GM18951 (cell line): ENCODE measurements around the gene PET100.

ENCODE experiments used
- POLR2A ChIP-seq: IDR thresholded peaks from 4 replicates; pipeline ENCODE4 v1.6.1; 2011; ENCODE audit warnings: mild to moderate bottlenecking; ENCODE audit not compliant: insufficient read length, insufficient read depth; ENCODE audit errors: extremely low read depth
- in situ Hi-C: fragments of 300-500 bp; cut with MboI; formaldehyde crosslinking; loops from one replicate; pipeline ENCODE4 v1.12.0; 2022; ENCODE audit warnings: low sequenced_read_pairs, mixed read lengths, inconsistent platforms; ENCODE audit not compliant: unreplicated experiment

Gene PET100

DNA sequence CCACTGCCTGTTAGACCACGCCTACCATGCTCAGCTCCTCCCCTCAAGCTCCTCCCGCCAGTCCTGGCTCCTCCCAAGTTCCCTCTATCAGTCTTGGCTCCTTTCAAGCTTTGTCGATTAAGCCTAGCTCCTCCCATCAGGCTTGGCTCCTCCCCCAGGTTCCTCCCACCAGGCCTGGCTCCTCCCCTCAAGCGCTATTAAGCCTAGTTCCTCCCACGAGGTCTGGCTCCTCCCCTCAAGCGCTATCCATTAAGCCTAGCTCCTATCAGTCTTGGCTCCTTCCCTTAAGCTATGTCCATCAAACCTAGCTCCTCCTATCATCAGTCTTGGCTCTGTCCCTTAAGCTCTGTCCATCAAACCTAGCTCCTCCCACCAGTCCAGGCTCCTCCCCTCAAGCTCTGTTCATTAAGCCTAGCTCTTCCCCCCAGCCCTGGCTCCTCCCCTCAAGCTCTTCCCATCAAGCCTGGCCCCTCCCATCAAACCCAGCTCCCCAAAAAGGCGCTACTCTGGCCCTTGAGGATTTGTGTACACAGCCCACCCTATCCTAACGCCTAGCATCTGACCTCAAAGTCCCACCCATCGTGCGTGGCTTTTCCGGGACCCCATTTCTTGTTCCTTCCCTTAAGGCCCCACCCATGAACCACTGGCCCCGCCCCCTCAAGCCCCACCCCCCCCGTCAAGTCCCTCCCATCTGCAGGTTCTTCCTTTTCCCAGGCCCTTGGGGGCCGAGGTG, 23.9 kb upstream of the PET100 start:
- in situ Hi-C loops = no loop called here
- TF ChIP-seq POLR2A = no peak

DNA sequence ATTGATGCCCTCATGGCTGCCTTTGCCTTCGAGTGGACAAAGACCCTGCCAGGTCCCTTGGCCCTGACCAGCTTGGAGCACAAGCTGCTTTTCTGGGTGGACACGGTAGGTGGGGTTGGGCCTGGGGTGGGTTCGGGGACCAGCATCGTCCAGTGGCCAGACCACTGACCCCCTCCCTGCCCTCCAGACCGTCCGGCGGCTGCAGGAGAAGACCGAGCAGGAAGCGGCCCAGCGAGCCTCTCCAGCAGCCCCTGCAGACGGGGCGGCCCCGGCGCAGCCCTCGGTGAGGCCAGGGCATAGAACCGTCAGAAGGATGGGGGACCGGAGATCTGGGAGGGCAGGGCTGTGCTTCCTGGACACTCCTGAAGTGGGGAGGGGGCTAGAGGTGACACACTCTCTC, 23.3 kb upstream of the PET100 start:
- in situ Hi-C loops = no loop called here
- TF ChIP-seq POLR2A = no peak

DNA sequence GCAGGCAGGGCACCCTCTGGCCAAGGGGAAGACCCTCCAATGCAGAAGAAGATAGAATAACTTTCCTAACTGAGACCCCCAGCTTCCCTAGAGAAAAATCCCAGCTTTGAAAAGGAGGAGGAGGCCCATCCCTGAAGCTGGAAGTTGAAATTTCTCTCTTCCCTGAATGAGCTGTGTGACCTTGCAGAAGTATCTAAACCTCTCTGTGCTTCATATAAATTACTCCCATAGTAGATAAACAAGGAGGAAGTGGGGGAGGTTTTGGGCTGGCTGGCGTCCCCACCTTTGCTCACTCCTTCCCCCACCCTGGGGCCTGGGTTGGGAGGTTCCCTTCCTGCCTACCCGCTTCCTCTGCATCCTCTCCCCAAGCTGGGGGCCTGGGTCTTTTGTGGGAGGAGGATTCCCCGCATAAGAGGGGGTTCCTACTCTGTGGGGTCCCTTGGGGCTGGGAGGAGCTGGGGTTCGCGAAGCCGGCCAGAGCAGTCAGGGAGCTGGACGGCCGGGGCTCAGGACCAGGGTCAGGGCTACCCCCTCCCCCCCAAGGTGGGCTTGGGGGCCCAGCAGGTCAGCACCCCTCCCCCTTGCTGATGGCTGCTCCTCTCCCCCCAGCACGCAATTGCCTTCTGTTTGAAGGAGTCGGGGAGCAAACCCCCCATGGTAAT, 22.2 kb upstream of the PET100 start:
- no peak for TF ChIP-seq POLR2A
- in situ Hi-C loops = no loop called here

DNA sequence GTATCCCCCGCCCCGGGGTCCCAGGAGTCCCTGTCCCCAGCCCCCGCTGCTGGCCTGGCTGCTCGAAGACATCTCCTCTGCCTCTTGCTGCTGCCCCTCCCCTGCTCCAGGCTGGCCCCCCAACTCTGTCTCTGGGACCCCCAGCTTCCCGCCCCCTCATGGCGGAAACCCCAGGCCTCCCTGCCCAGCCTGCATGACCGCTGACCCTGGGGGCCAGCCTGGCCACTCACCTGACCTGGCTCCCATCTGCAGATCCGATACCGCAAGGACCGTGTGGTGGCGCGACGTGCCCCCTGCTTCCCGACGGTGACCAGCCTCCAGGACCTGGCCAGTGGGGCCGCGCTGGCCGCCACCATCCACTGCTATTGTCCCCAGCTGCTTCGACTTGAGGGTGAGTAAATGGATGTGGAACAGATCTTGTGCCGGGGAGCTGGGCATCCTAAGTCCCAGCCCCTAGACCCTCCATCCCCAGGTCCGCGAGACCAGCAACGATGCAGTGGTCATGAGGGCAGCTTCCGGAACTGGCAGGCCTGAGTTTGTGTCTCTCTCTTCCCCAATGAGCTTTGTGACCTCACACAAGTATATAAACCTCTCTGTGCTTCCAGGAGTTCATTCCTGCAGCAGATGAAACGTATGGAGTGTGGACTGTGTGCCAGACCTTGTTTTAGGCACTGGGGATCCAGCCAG, 21.6 kb upstream of the PET100 start:
- TF ChIP-seq POLR2A = no peak
- in situ Hi-C loops = no loop called here

DNA sequence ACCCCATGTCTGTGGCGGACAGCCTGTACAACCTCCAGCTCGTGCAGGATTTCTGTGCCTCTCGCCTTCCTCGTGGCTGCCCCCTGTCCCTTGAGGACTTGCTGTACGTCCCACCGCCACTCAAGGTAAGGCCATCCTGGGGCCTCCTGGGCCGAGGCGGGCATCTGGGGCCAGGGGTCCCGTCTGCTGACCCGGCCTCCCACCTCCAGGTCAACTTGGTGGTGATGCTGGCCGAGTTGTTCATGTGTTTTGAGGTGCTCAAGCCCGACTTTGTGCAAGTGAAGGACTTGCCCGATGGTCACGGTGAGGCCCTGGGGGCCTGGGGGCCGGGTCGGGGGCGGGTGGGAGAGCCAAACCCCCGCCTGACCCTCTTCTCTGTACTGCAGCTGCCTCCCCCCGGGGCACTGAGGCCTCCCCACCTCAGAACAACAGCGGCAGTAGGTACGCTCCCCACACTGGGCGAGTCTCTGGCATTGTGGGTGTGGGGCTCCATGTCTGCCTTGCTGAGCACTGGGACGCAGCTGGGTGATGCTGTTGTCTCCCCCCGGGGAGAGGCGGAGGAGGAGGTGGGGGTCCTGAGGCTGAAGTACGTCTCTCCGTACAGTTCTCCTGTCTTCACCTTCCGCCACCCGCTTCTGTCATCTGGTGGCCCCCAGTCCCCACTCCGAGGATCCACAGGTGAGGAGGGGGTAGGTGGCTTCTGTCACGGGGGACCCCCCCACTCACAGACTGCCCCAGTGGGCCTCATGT, 18.9 kb upstream of the PET100 start:
- in situ Hi-C loops = no loop called here
- TF ChIP-seq POLR2A = no peak

DNA sequence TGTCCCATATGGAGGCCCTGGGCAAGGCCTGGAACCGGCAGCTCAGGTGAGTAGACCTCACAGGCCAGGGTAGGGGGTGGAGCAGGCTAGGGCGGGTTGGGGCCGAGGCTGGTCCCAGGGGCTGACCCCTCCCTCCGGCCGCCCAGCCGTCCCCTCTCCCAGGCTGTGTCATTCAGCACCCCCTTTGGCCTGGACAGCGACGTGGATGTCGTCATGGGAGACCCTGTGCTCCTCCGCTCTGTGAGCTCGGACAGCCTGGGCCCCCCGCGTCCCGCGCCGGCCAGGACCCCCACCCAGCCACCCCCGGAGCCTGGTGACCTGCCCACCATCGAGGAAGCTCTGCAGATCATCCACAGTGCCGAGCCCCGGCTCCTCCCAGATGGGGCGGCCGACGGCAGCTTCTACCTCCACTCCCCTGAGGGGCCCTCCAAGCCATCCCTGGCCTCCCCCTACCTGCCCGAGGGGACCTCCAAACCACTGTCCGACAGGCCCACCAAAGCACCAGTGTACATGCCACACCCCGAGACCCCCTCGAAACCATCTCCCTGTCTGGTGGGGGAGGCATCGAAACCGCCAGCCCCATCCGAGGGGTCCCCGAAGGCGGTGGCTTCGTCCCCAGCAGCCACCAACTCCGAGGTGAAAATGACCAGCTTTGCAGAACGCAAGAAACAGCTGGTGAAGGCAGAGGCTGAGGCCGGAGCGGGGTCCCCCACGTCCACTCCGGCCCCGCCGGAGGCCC, 17.9 kb upstream of the PET100 start:
- in situ Hi-C loops = no loop called here
- no peak for TF ChIP-seq POLR2A

DNA sequence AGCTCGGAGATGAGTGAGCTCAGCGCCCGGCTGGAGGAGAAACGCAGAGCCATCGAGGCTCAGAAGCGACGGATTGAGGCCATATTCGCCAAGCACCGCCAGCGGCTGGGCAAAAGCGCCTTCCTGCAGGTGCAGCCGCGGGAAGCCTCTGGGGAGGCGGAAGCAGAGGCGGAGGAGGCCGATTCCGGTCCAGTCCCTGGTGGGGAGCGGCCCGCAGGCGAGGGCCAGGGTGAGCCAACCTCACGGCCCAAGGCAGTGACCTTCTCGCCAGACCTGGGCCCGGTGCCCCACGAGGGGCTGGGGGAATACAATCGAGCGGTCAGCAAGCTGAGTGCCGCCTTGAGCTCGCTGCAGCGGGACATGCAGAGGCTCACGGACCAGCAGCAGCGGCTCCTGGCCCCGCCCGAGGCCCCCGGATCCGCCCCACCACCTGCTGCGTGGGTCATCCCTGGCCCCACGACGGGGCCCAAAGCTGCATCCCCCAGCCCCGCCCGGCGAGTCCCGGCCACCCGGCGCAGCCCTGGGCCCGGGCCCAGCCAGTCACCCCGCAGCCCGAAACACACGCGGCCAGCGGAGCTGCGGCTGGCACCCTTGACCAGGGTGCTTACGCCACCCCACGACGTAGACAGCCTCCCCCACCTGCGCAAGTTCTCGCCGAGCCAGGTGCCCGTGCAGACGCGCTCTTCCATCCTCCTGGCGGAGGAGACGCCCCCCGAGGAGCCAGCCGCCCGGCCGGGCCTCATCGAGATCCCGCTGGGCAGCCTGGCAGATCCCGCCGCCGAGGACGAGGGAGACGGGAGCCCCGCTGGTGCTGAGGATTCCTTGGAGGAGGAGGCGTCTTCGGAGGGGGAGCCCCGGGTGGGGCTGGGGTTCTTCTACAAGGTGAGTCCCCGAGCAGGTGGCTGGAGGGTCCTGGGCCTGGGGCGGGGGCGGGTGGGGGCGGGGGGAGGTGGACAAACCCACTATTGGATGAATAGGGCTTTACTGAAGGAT, 17.0 kb upstream of the PET100 start:
- no peak for TF ChIP-seq POLR2A
- in situ Hi-C loops = no loop called here

DNA sequence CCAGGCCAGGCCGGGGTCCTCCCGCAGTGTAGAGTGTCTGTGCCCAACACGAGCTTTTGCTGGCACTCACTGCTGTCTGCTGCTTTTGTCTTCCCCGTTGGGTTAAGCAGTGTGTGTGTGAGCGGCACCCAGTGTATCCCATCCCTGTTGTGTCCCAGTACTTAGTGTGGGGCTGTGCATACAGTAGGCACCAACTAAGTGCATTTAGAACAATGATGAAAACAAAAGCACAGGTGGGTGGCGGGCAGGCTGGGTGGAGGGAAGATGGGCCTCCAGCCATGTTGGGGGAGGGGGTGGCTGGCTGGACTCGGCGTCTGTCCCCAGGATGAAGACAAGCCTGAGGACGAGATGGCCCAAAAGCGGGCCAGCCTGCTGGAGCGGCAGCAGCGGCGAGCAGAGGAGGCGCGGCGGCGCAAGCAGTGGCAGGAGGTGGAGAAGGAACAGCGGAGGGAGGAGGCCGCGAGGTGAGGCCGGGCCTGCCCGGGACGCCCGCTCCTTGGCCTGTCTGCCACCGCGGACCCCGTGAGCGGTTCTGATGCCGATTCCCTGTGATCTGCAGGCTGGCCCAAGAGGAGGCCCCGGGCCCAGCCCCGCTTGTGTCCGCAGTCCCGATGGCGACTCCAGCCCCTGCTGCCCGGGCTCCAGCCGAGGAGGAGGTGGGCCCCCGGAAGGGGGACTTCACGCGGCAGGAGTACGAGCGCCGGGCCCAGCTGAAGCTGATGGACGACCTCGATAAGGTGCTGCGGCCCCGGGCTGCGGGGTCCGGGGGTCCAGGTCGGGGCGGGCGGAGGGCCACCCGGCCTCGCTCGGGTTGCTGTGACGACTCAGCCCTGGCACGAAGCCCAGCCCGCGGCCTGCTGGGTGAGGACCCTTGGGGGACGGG, 14.5 kb upstream of the PET100 start:
- in situ Hi-C loops = no loop called here
- no peak for TF ChIP-seq POLR2A

DNA sequence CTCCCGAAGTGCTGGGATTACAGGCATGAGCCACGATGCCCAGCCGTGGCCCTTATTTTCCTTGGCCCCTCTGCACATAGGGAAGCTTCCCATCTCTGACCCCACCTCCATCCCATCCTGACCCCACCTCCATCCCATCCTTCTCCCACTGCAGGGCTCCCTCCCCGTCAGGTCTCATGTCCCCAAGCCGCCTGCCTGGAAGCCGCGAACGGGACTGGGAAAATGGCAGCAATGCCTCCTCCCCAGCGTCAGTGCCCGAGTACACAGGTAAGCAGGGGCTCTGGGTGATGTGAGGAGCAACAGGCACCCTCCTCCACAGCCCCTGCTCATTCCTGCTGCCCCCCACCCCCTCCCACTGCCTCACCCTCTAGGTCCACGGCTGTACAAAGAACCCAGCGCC, 12.4 kb upstream of the PET100 start:
- in situ Hi-C loops = no loop called here
- TF ChIP-seq POLR2A = no peak

DNA sequence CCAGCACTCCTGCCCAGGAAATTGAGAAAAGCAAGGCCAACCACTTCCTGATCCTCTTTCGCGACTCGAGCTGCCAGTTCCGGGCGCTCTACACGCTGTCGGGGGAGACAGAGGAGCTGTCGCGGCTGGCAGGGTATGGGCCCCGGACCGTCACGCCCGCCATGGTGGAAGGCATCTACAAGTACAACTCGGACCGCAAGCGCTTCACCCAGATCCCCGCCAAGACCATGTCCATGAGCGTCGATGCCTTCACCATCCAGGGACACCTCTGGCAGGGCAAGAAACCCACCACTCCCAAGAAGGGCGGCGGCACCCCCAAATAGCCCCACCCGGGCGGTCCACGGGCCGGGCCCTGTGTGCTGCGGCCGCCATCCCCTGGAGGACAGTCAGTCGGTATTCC, 11.9 kb upstream of the PET100 start:
- in situ Hi-C loops = no loop called here

DNA sequence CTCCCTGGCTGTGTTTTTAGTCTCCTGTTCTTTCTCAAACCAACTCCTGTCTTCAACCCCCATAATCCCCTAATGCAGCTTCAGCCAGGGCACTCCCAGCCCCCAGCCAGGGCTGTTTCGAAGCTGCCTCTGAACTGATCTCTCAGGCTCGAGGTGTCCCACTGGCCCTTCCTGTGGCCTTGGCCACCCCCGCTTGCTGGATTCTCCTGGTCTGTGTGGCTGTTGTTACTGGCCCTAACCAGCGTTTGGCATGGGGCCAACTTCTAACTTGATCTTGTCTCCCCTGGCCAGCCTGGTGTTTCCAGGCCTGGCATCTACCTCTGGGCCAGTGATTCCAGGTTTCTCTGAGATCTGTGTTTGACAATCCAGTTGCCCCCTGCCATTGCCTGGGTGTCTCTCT, 11.2 kb upstream of the PET100 start:
- in situ Hi-C loops = no loop called here
- no peak for TF ChIP-seq POLR2A

More for the DNA sequence above, 11.9 kb upstream of the PET100 start:
- no peak for TF ChIP-seq POLR2A
